ENCODE data around the gene C8A. TPM values are rescaled to one million over a fixed set of nuclear protein-coding genes. Genes with fewer than 3 reads are reported as not detected.

The C8A gene
- total and polyA plus RNA-seq, 2 of the 8 experiments (the other 6 are each of a cell fraction or from before 2014, with no cell fraction given) = not detected

DNA sequence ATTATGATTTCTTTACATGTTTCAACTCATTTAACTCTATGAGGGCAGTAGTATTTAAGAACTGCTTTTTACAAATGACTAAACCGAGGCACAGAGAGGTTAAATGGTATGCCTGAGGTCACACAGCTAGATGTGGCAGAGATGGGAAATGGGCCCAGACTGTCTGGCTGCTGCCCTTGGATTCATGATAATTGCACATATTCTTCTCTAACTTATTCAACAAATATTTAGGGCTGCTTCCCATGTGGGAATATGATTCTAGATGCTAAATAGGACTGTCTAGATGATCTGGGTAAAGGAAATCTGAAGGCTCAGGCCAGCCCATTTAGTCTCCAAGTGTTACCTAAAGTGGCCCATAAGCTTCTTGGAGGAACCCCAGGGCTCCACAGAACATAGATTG, 26.2 kb downstream of the C8A start:
- Histone ChIP-seq H3K4me3 (ENCODE audit: extremely low read depth in 1 of 4, insufficient read depth in 2 of 4, low read depth in 3 of 4, low read length in 4 of 4) (no peak overlapping the region), H3K9ac (replicated peaks in 1 of 4; ENCODE audit: extremely low read depth in 1 of 4, low read depth in 3 of 4, low read length in 3 of 4) (no peak overlapping the region), H2BK5ac (ENCODE audit: low read depth, low read length) (no peak overlapping the region), H3K14ac (ENCODE audit: insufficient read length) (no peak overlapping the region), H4K5ac (ENCODE audit: insufficient read length, low read depth, low read length) (no peak overlapping the region), H3K56ac (replicated peaks; ENCODE audit: insufficient read length, low read depth, low read length) (no peak overlapping the region), H3K4ac (replicated peaks; ENCODE audit: insufficient read length, low read depth, low read length) (no peak overlapping the region), H2AK5ac (ENCODE audit: low read depth, low read length) (no peak overlapping the region), H3K23ac (ENCODE audit: insufficient read length) (no peak overlapping the region), H3K27me3 (replicated peaks in 1 of 4; ENCODE audit: control insufficient read depth in 3 of 4, extremely low read depth in 1 of 4, insufficient read depth in 3 of 4, low read length in 3 of 4) (no peaks in the 10 kb centered on the region), H3K4me1 (replicated peaks in 1 of 4; ENCODE audit: control insufficient read depth in 3 of 4, insufficient read depth in 4 of 4, low read length in 3 of 4) (no peaks in the 10 kb centered on the region), H2BK12ac (ENCODE audit: low read depth, low read length) (no peak overlapping the region), H3K36me3 (ENCODE audit: control insufficient read depth in 2 of 4, insufficient read depth in 4 of 4, low read length in 3 of 4) (no peaks in the 10 kb centered on the region), H2BK15ac (ENCODE audit: low read length) (no peak overlapping the region), H3K18ac (ENCODE audit: extremely low read depth, low read length) (no peak overlapping the region), H3K79me1 (ENCODE audit: low read depth, low read length) (no peaks in the 10 kb centered on the region), H2AFZ (ENCODE audit: low read length) (no peak overlapping the region), H4K20me1 (replicated peaks in 1 of 2; ENCODE audit: control insufficient read depth in 1 of 2, insufficient read depth in 2 of 2, low read length in 2 of 2) (no peaks in the 10 kb centered on the region), H4K91ac (replicated peaks; ENCODE audit: insufficient read length, low read length) (no peak overlapping the region), H3K79me2 (ENCODE audit: control insufficient read depth in 1 of 2, insufficient read depth in 2 of 2, low read length in 2 of 2) (no peaks in the 10 kb centered on the region), H3K27ac (ENCODE audit: low read depth, low read length) (no peak overlapping the region), H3K23me2 (ENCODE audit: low read depth, low read length) (no peaks in the 10 kb centered on the region), H4K8ac (ENCODE audit: extremely low read depth, insufficient read depth, low read length) (no peak overlapping the region), H2BK120ac (replicated peaks; ENCODE audit: low read depth, low read length) (no peak overlapping the region), H3K4me2 (ENCODE audit: insufficient read depth in 1 of 2, low read depth in 2 of 2, low read length in 2 of 2) (no peak overlapping the region), H3K9me3 (ENCODE audit: insufficient read depth in 2 of 2, low read depth in 1 of 2, low read length in 1 of 2) (no peaks in the 10 kb centered on the region), H2BK20ac (ENCODE audit: low read length) (no peak overlapping the region)
- FAIRE-seq (no peak), DNase-seq (ENCODE audit: low read depth in 1 of 2, low spot score in 2 of 2) (no peak)
- 91% methylated on average over 1 of the region's 1 CpG; no CpG with 5 or more reads in 1 of the 2 experiments for WGBS, 2 experiments (ENCODE audit: extremely low coverage in 1 of 2, insufficient coverage in 1 of 2, insufficient read length in 1 of 2, insufficient replicate concordance in 2 of 2, low coverage in 1 of 2, low lambda C conversion rate in 2 of 2, missing lambda C conversion rate in 1 of 2)
- ChIA-PET CTCF (ENCODE audit: partially characterized antibody) (interaction anchor here (0.7 to 0.9 kb wide), 2 partner anchors 49 to 86 kb away, joined by 3 read pairs; no protein-coding TSS in a partner anchor), POLR2A (ENCODE audit: partially characterized antibody) (no interaction called here)
- TF ChIP-seq CTCF (IDR thresholded peaks at IDR 0.05; ENCODE audit: control extremely low read depth in 1 of 3, insufficient read depth in 1 of 3, low read depth in 1 of 3, low read length in 3 of 3) (no peak), BCL11A (IDR thresholded peaks at IDR 0.05; ENCODE audit: low read depth in 2 of 2, low read length in 2 of 2) (no peak), PHF8 (conservative IDR thresholded peaks at IDR 0.05; ENCODE audit: low read depth, low read length) (no peak), POU5F1 (IDR thresholded peaks at IDR 0.05; ENCODE audit: low read depth, low read length) (no peak), JUN (IDR thresholded peaks at IDR 0.05; ENCODE audit: low read depth, low read length) (no peak), CREB1 (IDR thresholded peaks at IDR 0.05) (no peak), GABPA (IDR thresholded peaks at IDR 0.05; ENCODE audit: borderline replicate concordance, insufficient read depth, low read length) (no peak)

Data from H1 (cell line).